CD4-positive, CD25-positive, alpha-beta regulatory T cell (primary cell): ENCODE data around the gene MEGF10. TPM values are rescaled to one million over a fixed set of nuclear protein-coding genes. Genes with fewer than 3 reads are reported as not detected.
"Not testable (repeated sequence)": the region's sequence is repeated elsewhere in the genome, so short reads cannot be mapped to it uniquely, and the experiment has no call there.

Experiments
- ATAC-seq, 2 donors: fragments of 150-1000 bp; cut with Tn5 transposase; one replicate each; pipeline ENCODE4 v1.10.0; 2021; ENCODE audit warnings: low read depth in 2 of 2, moderate number of reproducible peaks in 2 of 2, moderate library complexity in 1 of 2
- DNase-seq, 3 donors: peaks; one replicate each; pipeline versions ENCODE4 v3.0.0 to v3.0.0-alpha.2; 2012 to 2022; ENCODE audit warnings: mixed read lengths in 1 of 3
- H3K27ac ChIP-seq: one replicate; pipeline ENCODE4 v1.7.0; 2013; ENCODE audit warnings: mild to moderate bottlenecking, low read length; ENCODE audit not compliant: insufficient read depth, poor library complexity, severe bottlenecking
- H3K27me3 ChIP-seq: one replicate; pipeline ENCODE4 v1.7.0; 2013; ENCODE audit warnings: low read length; ENCODE audit not compliant: control insufficient read depth, insufficient read depth
- H3K36me3 ChIP-seq: one replicate; pipeline ENCODE4 v1.7.0; 2013; ENCODE audit warnings: mild to moderate bottlenecking, low read length, moderate library complexity; ENCODE audit not compliant: control insufficient read depth, insufficient read depth
- H3K4me1 ChIP-seq: 2 replicates; pipeline ENCODE4 v1.7.0; 2013; ENCODE audit warnings: mild to moderate bottlenecking, low read length; ENCODE audit not compliant: insufficient read depth, control insufficient read depth, poor library complexity, severe bottlenecking
- H3K4me3 ChIP-seq: one replicate; pipeline ENCODE4 v1.7.0; 2013; ENCODE audit warnings: low read depth, mild to moderate bottlenecking, low read length, moderate library complexity
- H3K9me3 ChIP-seq, 2 experiments: 1 replicate in 1 of 2; 2 replicates in 1 of 2; pipeline ENCODE4 v1.7.0; 2013; ENCODE audit warnings: low read length in 2 of 2, mild to moderate bottlenecking in 1 of 2, moderate library complexity in 1 of 2; ENCODE audit not compliant: control insufficient read depth in 2 of 2
- H3K27ac Mint-ChIP-seq, 3 donors: one replicate each; pipeline ENCODE4 v1.8.0; 2020 to 2022; ENCODE audit warnings: mild to moderate bottlenecking in 3 of 3, mixed read lengths in 3 of 3, moderate library complexity in 2 of 3
- H3K27me3 Mint-ChIP-seq: one replicate; pipeline ENCODE4 v1.8.0; 2022; ENCODE audit warnings: mild to moderate bottlenecking, mixed read lengths
- H3K36me3 Mint-ChIP-seq: one replicate; pipeline ENCODE4 v1.8.0; 2020; ENCODE audit warnings: mixed read lengths
- H3K4me1 Mint-ChIP-seq, 4 donors: one replicate each; pipeline ENCODE4 v1.8.0; 2020 to 2022; ENCODE audit warnings: mixed read lengths in 4 of 4, mild to moderate bottlenecking in 1 of 4
- H3K4me3 Mint-ChIP-seq, 4 donors: one replicate each; pipeline ENCODE4 v1.8.0; 2020 to 2022; ENCODE audit warnings: mild to moderate bottlenecking in 4 of 4, mixed read lengths in 4 of 4, moderate library complexity in 3 of 4
- H3K9me3 Mint-ChIP-seq, 7 donors: one replicate each; pipeline ENCODE4 v1.8.0; 2020 to 2022; ENCODE audit warnings: mixed read lengths in 7 of 7, mild to moderate bottlenecking in 3 of 7, moderate library complexity in 2 of 7
- polyA plus RNA-seq, 4 donors: library from polyadenylated mRNA; unstranded; fragments of 300-500 nt; fragmentation: Illumina TruSeq; gene quantifications; one replicate each; pipeline ENCODE4 v1.2.3, GENCODE V29; 2021
- total RNA-seq: library from RNA; stranded (reverse); gene quantifications from one replicate; pipeline ENCODE4 v1.2.3, GENCODE V29; 2022

MEGF10 gene
- total and polyA plus RNA-seq, 5 donors from 2014 or later, result 0.09 to 0.30 TPM; not detected in 3

DNA sequence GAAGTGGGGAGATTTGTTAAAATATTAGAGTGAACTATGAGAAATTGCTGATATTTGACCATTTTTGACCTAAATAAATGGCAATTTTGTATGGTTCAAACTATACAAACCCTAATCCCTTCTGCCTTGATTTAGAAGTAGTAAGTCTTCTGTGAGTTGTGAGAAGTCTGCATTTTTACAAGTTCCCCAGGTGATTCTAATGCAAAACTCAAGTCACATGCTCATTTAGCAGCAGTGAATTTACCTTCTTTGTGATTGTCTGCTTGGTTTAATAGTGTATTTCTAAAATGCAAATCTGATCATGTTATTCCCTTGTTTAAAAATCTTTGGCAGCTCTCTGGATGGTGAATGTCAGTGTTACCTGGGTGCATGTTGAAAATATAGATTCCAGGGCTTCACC, 2.8 kb downstream of the MEGF10 start:
- DNase-seq (no peak), ATAC-seq (no peak)
- Mint-ChIP-seq H3K27ac (no peak overlapping the region), H3K9me3 (peaks cover 0 to 6% (median 2%) of the 10 kb centered on the region in 7 donors), H3K4me1 (peaks cover 0 to 18% (median 4%) of the 10 kb centered on the region in 4 donors), H3K36me3 (no peaks in the 10 kb centered on the region), H3K27me3 (peaks cover 73% of the 10 kb centered on the region), H3K4me3 (no peak overlapping the region)
- Histone ChIP-seq H3K36me3 (no peaks in the 10 kb centered on the region), H3K27ac (no peak overlapping the region), H3K4me1 (peaks cover 8% of the 10 kb centered on the region), H3K27me3 (peaks cover 41% of the 10 kb centered on the region), H3K9me3 (peaks cover 3 to 11% of the 10 kb centered on the region in 2 experiments), H3K4me3 (no peak overlapping the region)

DNA sequence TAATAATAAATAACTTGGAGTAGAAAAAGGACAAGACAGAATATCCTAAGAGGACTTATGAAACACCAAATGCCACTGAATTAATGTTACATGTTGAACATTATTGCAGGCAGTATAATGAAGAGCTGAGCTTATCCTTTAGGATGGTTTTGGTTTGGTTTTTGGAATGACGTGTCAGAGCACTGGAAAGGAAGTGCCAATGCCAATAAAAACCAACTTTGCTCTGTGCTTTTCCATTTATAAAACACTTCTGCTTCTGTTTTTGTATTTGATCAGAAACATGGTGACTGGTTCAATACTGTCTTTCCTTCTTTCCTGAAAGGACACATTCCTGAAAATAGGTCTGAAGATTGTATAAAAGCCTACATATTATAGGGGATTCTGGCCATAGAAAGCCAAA, 4.2 kb downstream of the MEGF10 start:
- Mint-ChIP-seq H3K27ac (no peak overlapping the region), H3K4me3 (no peak overlapping the region), H3K27me3 (peaks cover 67% of the 10 kb centered on the region), H3K36me3 (no peaks in the 10 kb centered on the region), H3K9me3 (peaks cover 0 to 6% (median 0%) of the 10 kb centered on the region in 7 donors), H3K4me1 (peaks cover 0 to 13% (median 4%) of the 10 kb centered on the region in 4 donors)
- Histone ChIP-seq H3K36me3 (no peaks in the 10 kb centered on the region), H3K27me3 (peaks cover 31% of the 10 kb centered on the region), H3K4me3 (no peak overlapping the region), H3K9me3 (no peaks in the 10 kb centered on the region), H3K4me1 (peaks cover 8% of the 10 kb centered on the region), H3K27ac (no peak overlapping the region)
- no peak for ATAC-seq
- no peak for DNase-seq

- ATAC-seq (no peak), DNase-seq (no peak)
- Histone ChIP-seq H3K9me3 (no peaks in the 10 kb centered on the region), H3K27ac (no peak overlapping the region), H3K4me3 (no peak overlapping the region), H3K4me1 (peaks cover 4% of the 10 kb centered on the region), H3K36me3 (no peaks in the 10 kb centered on the region), H3K27me3 (peaks cover 31% of the 10 kb centered on the region)
- no peaks in the 10 kb centered on the region for H3K36me3 Mint-ChIP-seq
- H3K27me3 Mint-ChIP-seq, result peaks cover 63% of the 10 kb centered on the region
- no peak overlapping the region for H3K4me3 Mint-ChIP-seq
- H3K27ac Mint-ChIP-seq, result no peak overlapping the region
- H3K4me1 Mint-ChIP-seq, result peaks cover 0 to 8% (median 4%) of the 10 kb centered on the region in 4 donors
- H3K9me3 Mint-ChIP-seq, result peaks cover 0 to 3% (median 0%) of the 10 kb centered on the region in 7 donors
Observed at GRCh38 chr5:127295454-127295853, 4.9 kb downstream of the MEGF10 start.

GRCh38 chr5:127296321-127296720, 5.7 kb downstream of the MEGF10 start:
- H3K4me3 Mint-ChIP-seq, result no peak overlapping the region
- ATAC-seq (no peak), DNase-seq (no peak)
- H3K27ac Mint-ChIP-seq, result no peak overlapping the region
- peaks cover 60% of the 10 kb centered on the region for H3K27me3 Mint-ChIP-seq
- Histone ChIP-seq H3K9me3 (no peaks in the 10 kb centered on the region), H3K36me3 (no peaks in the 10 kb centered on the region), H3K4me1 (no peaks in the 10 kb centered on the region), H3K27ac (no peak overlapping the region), H3K4me3 (no peak overlapping the region), H3K27me3 (peaks cover 31% of the 10 kb centered on the region)
- H3K4me1 Mint-ChIP-seq, result peaks cover 0 to 2% (median 0%) of the 10 kb centered on the region in 4 donors
- H3K36me3 Mint-ChIP-seq, result no peaks in the 10 kb centered on the region
- peaks cover 0 to 1% (median 0%) of the 10 kb centered on the region in 7 donors for H3K9me3 Mint-ChIP-seq

DNA sequence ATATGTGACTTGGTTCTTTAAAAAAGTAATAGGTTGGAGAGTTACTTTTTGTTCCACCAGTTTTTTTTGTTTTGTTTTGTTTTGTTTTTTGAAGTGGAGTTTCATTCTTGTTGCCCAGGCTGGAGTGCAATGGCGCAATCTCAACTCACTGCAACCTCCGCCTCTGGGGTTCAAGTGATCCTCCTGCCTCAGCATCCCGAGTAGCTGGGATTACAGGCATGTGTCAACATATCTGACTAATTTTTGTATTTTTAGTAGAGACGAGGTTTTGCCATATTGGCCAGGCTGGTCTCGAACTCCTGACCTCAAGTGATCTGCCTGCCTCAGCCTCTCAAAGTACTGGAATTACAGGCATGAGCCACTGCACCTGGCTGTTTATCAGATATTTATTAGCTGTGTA, 6.3 kb downstream of the MEGF10 start:
- not testable (repeated sequence) for ATAC-seq, H3K4me1 Mint-ChIP-seq, H3K4me1 ChIP-seq, H3K36me3 Mint-ChIP-seq, H3K9me3 Mint-ChIP-seq, DNase-seq, H3K36me3 ChIP-seq, H3K9me3 ChIP-seq, H3K4me3 Mint-ChIP-seq, H3K27ac ChIP-seq, H3K4me3 ChIP-seq
- peaks cover 57% of the 10 kb centered on the region for H3K27me3 Mint-ChIP-seq
- peak overlapping the region in 1 of 3 donors; percentile 1 for H3K27ac Mint-ChIP-seq
- H3K27me3 ChIP-seq, result peaks cover 25% of the 10 kb centered on the region

DNA sequence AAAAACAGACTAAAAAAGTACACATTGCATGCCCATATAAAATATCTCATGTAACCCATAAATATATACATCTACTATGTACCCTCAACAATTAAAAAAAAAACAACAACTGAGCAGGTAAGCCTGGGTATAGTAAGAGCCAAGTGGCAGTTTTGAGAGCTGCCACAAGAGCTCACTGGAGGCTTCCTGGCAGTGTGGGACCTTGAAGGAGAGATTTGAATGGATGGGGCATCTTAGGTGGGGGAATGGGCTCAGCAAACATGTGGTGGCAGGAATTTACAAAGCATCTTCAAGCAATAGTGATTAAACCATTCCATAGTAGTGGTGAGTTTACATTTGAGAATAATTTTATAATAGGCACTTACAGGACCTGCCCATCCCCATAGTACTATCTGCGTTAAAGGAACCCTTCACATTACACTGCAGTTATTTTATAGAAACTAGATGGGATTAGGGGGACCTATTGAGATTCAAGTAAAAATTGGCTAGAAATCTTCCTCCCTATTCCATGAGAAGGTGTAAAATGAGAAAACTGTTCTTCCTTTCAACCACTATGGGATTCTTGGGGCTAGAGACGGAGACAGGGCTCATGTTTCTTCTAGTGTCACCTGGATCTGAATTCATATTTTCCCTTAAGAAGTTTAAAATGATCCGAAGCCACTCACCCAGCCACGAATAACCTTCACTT, 6.9 kb downstream of the MEGF10 start:
- Mint-ChIP-seq H3K27ac (peak overlapping the region in 1 of 3 donors; percentile 1), H3K4me1 (no peaks in the 10 kb centered on the region), H3K36me3 (no peaks in the 10 kb centered on the region), H3K4me3 (no peak overlapping the region), H3K9me3 (peaks cover 0 to 1% (median 0%) of the 10 kb centered on the region in 7 donors), H3K27me3 (peaks cover 53% of the 10 kb centered on the region)
- Histone ChIP-seq H3K4me3 (no peak overlapping the region), H3K4me1 (no peaks in the 10 kb centered on the region), H3K27me3 (peaks cover 20% of the 10 kb centered on the region), H3K27ac (no peak overlapping the region), H3K9me3 (no peaks in the 10 kb centered on the region), H3K36me3 (no peaks in the 10 kb centered on the region)
- DNase-seq (no peak), ATAC-seq (no peak)

- Mint-ChIP-seq H3K27ac (no peak overlapping the region), H3K4me1 (no peaks in the 10 kb centered on the region), H3K9me3 (peaks cover 0 to 1% (median 0%) of the 10 kb centered on the region in 7 donors), H3K36me3 (no peaks in the 10 kb centered on the region), H3K4me3 (no peak overlapping the region), H3K27me3 (peaks cover 56% of the 10 kb centered on the region)
- Histone ChIP-seq H3K27ac (no peak overlapping the region), H3K36me3 (no peaks in the 10 kb centered on the region), H3K4me1 (no peaks in the 10 kb centered on the region), H3K9me3 (no peaks in the 10 kb centered on the region), H3K4me3 (no peak overlapping the region), H3K27me3 (peaks cover 19% of the 10 kb centered on the region)
- no peak for DNase-seq
- ATAC-seq, result no peak
Observed at GRCh38 chr5:127298036-127298429, 7.4 kb downstream of the MEGF10 start.

GRCh38 chr5:127298656-127299055, 8.1 kb downstream of the MEGF10 start:
- Mint-ChIP-seq H3K4me1 (no peaks in the 10 kb centered on the region), H3K27me3 (peaks cover 52% of the 10 kb centered on the region), H3K27ac (no peak overlapping the region), H3K4me3 (no peak overlapping the region), H3K36me3 (no peaks in the 10 kb centered on the region), H3K9me3 (peaks cover 0 to 1% (median 0%) of the 10 kb centered on the region in 7 donors)
- Histone ChIP-seq H3K4me1 (no peaks in the 10 kb centered on the region), H3K27me3 (peaks cover 15% of the 10 kb centered on the region), H3K27ac (no peak overlapping the region), H3K9me3 (no peaks in the 10 kb centered on the region), H3K36me3 (no peaks in the 10 kb centered on the region), H3K4me3 (no peak overlapping the region)
- ATAC-seq, result no peak
- DNase-seq, result no peak
